ENCODE data around the gene WDR47.
"Not testable (repeated sequence)": the region's sequence is repeated elsewhere in the genome, so short reads cannot be mapped to it uniquely, and the experiment has no call there.

The WDR47 gene

DNA sequence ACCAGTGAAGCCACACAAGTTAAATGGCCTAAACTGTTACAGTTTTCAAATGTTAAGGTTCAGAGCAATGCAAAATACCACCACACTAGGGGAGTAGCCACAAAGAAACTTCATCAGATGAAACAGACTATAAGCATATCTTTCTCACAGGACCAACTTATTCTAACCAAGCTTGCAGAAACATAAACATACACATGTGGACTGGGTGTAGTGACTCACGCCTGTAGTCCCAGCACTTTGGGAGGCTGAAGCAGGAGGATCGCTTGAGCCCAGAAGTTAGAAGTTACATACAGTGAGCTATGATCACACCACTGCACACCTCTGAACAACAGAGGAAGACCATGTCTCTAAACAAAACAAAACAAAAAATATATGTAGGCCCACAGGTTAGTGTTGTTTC lies 17.3 kb downstream of the WDR47 start:
- TF ChIP-seq, protein P1, sequence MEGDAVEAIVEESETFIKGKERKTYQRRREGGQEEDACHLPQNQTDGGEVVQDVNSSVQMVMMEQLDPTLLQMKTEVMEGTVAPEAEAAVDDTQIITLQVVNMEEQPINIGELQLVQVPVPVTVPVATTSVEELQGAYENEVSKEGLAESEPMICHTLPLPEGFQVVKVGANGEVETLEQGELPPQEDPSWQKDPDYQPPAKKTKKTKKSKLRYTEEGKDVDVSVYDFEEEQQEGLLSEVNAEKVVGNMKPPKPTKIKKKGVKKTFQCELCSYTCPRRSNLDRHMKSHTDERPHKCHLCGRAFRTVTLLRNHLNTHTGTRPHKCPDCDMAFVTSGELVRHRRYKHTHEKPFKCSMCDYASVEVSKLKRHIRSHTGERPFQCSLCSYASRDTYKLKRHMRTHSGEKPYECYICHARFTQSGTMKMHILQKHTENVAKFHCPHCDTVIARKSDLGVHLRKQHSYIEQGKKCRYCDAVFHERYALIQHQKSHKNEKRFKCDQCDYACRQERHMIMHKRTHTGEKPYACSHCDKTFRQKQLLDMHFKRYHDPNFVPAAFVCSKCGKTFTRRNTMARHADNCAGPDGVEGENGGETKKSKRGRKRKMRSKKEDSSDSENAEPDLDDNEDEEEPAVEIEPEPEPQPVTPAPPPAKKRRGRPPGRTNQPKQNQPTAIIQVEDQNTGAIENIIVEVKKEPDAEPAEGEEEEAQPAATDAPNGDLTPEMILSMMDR (IDR thresholded peaks at IDR 0.05; ENCODE audit: control insufficient read depth, extremely low read depth, insufficient read depth): no peak
- H3K4me3 ChIP-seq (ENCODE audit: low read depth, low read length): no peak overlapping the region
- DNase-seq (ENCODE audit: low read depth): no peak

DNA sequence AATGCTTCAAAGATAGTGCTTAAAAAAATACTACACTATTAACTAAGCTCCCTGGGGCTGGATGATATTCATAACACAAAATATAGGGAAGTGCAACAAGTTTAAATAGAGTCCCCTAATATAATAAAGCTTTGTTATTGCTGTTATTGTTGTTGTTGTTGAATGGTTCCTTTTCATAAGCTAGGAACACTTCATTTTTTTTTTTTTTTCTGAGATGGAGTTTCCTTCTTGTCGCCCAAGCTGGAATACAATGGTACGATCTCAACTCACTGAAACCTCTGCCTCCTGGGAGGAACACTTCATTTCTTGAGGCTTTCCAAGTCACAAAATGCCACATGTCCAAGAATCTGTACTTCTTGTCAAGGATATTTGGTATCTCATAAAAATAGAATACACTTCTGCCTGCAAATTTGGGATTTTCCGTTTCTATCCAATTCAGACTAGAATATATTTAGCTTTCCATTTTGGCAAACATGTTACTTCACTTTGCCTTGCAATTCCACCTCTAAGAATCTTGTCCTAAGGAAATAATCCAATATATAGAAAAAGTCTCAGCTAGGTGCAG lies 21.1 kb downstream of the WDR47 start:
- H3K4me3 ChIP-seq (ENCODE audit: low read depth, low read length): no peak overlapping the region
- DNase-seq (ENCODE audit: low read depth): no peak
- TF ChIP-seq, protein P1 (IDR thresholded peaks at IDR 0.05; ENCODE audit: control insufficient read depth, extremely low read depth, insufficient read depth): no peak

- not testable (repeated sequence) for DNase-seq (ENCODE audit: low read depth)
Observed at GRCh38 chr1:109017719-109018118, 24.2 kb downstream of the WDR47 start.

GRCh38 chr1:109017134-109017533 lies 24.8 kb downstream of the WDR47 start:
- H3K4me3 ChIP-seq (ENCODE audit: low read depth, low read length): no peak overlapping the region
- TF ChIP-seq, protein P1 (IDR thresholded peaks at IDR 0.05; ENCODE audit: control insufficient read depth, extremely low read depth, insufficient read depth): no peak
- no peak for DNase-seq (ENCODE audit: low read depth)

More at GRCh38 chr1:109017719-109018118, 24.2 kb downstream of the WDR47 start:
- H3K4me3 ChIP-seq (ENCODE audit: low read depth, low read length): not testable (repeated sequence)

- TF ChIP-seq, protein P1 (IDR thresholded peaks at IDR 0.05; ENCODE audit: control insufficient read depth, extremely low read depth, insufficient read depth): no peak
- DNase-seq (ENCODE audit: low read depth): no peak
- H3K4me3 ChIP-seq (ENCODE audit: low read depth, low read length): no peak overlapping the region
Observed at GRCh38 chr1:109011335-109011734, 30.6 kb downstream of the WDR47 start.

- not testable (repeated sequence) for DNase-seq (ENCODE audit: low read depth); H3K4me3 ChIP-seq (ENCODE audit: low read depth, low read length)
Observed at GRCh38 chr1:108996622-108997021, 45.3 kb downstream of the WDR47 start.

DNA sequence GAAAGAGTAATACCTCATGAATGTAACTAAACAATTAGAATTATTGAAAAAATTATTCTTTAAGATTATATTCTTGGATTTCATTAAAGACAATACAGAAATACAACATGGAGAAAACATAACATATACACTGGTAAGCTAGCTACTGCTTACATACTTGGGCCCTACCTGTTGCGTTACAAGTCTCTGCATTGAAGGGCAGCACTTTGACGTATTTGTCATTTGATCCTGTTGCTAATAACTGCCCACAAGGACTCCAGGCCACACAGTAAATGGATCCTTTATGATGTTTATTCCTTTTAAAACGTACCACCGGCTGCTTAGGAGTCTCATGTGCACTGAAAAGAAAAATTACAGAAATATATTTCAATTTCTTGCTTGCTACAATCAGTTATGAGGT lies 58.8 kb downstream of the WDR47 start:
- no peak overlapping the region for H3K4me3 ChIP-seq (ENCODE audit: low read depth, low read length)
- no peak for DNase-seq (ENCODE audit: low read depth)
- TF ChIP-seq, protein P1 (IDR thresholded peaks at IDR 0.05; ENCODE audit: control insufficient read depth, extremely low read depth, insufficient read depth): no peak

- DNase-seq (ENCODE audit: low read depth): no peak
- H3K4me3 ChIP-seq (ENCODE audit: low read depth, low read length): no peak overlapping the region
- TF ChIP-seq, protein P1 (IDR thresholded peaks at IDR 0.05; ENCODE audit: control insufficient read depth, extremely low read depth, insufficient read depth): no peak
Observed at GRCh38 chr1:108976658-108977057, 65.2 kb downstream of the WDR47 start.

All from LNCaP clone FGC (cell line).